PC-3 (cell line): ENCODE data around the gene ABCC9. TPM values are rescaled to one million over a fixed set of nuclear protein-coding genes. Genes with fewer than 3 reads are reported as not detected.

Experiments used
- ATAC-seq: fragments of 200-7000 bp; cut with Tn5 transposase; 2 replicates; pipeline ENCODE4 v1.9.1; 2020; ENCODE audit warnings: mild to moderate bottlenecking, moderate library complexity
- BruUV-seq: library from RNA; stranded (reverse); fragments of 400-500 nt; replicated peaks from 2 replicates; lab custom pipeline; 2021; lab: Mats Ljungman, UMichigan
- CTCF ChIA-PET: fragments of 300-600 bp; sonication (Branson Sonifier 250); formaldehyde crosslinking; loops from one replicate; lab custom pipeline; 2022; ENCODE audit warnings: antibody characterized with exemption; lab: Charles Lee
- POLR2A ChIA-PET: fragments of 300-600 bp; sonication (Branson Sonifier 250); formaldehyde crosslinking; loops from one replicate; lab custom pipeline; 2022; ENCODE audit warnings: antibody characterized with exemption; ENCODE audit not compliant: unreplicated experiment; lab: Charles Lee
- DNase-seq: peaks from one replicate; pipeline ENCODE4 v3.0.0-alpha.2; 2015
- H2AFZ ChIP-seq: fragments of 300-600 bp; sonication (generic); 2 replicates; pipeline ENCODE4 v1.6.0; 2016; ENCODE audit warnings: antibody characterized with exemption, low read length
- H3F3A ChIP-seq: fragments of 300-600 bp; sonication (generic); one replicate; pipeline ENCODE4 v1.6.0; 2017; ENCODE audit warnings: antibody characterized with exemption, low read length, control low read depth, mild to moderate bottlenecking; ENCODE audit not compliant: unreplicated experiment
- H3K27ac ChIP-seq: fragments of 300-600 bp; sonication (generic); 2 replicates; pipeline ENCODE4 v1.5.1; 2016; ENCODE audit warnings: mild to moderate bottlenecking, low read length
- H3K27me3 ChIP-seq: fragments of 300-600 bp; sonication (generic); 2 replicates; pipeline ENCODE4 v1.6.1; 2016; ENCODE audit warnings: low read length, mixed read lengths
- H3K36me3 ChIP-seq: fragments of 300-600 bp; sonication (generic); 2 replicates; pipeline ENCODE4 v1.6.1; 2016; ENCODE audit warnings: low read depth, mixed run types, low read length, mixed read lengths
- H3K4me1 ChIP-seq: fragments of 300-600 bp; sonication (generic); 2 replicates; pipeline ENCODE4 v1.5.1; 2016; ENCODE audit warnings: low read length; ENCODE audit not compliant: insufficient read depth
- H3K4me2 ChIP-seq: fragments of 300-600 bp; sonication (generic); 2 replicates; pipeline ENCODE4 v1.6.0; 2016; ENCODE audit warnings: low read length
- H3K4me3 ChIP-seq: fragments of 300-600 bp; sonication (generic); 2 replicates; pipeline ENCODE4 v1.5.1; 2016; ENCODE audit warnings: mild to moderate bottlenecking, low read length, mixed read lengths
- H3K79me2 ChIP-seq: fragments of 300-600 bp; sonication (generic); 2 replicates; pipeline ENCODE4 v1.6.1; 2017; ENCODE audit warnings: low read length, mixed read lengths
- H3K9ac ChIP-seq: fragments of 300-600 bp; sonication (generic); 2 replicates; pipeline ENCODE4 v1.6.0; 2016; ENCODE audit warnings: mild to moderate bottlenecking, low read length
- H3K9me2 ChIP-seq: fragments of 300-600 bp; sonication (generic); replicated peaks from 2 replicates; pipeline ENCODE4 v1.6.1; 2016; ENCODE audit warnings: mixed run types, low read length, mixed read lengths
- H3K9me3 ChIP-seq: fragments of 300-600 bp; sonication (generic); 2 replicates; pipeline ENCODE4 v1.6.1; 2016; ENCODE audit warnings: low read length, mixed read lengths
- H4K20me1 ChIP-seq: fragments of 300-600 bp; sonication (generic); 2 replicates; pipeline ENCODE4 v1.6.1; 2016; ENCODE audit warnings: low read length, mixed read lengths
- EZH2 ChIP-seq: fragments of 300-600 bp; sonication (generic); IDR thresholded peaks from one replicate; pipeline ENCODE4 v1.6.1; 2017; ENCODE audit warnings: antibody characterized with exemption, mild to moderate bottlenecking, low read length; ENCODE audit not compliant: unreplicated experiment
- EZH2phosphoT487 ChIP-seq: fragments of 300-600 bp; sonication (generic); IDR thresholded peaks from 2 replicates; pipeline ENCODE4 v1.6.1; 2018; ENCODE audit warnings: mild to moderate bottlenecking, antibody characterized with exemption, low read length, borderline replicate concordance
- intact Hi-C: fragments of 100-400 bp; cut with micrococcal nuclease; formaldehyde crosslinking; loops from 2 replicates; pipeline ENCODE4 v1.9.0; 2023
- total RNA-seq: library from RNA; depleted of rRNA; stranded (reverse); fragments of >200 nt; gene quantifications from 2 replicates; pipeline ENCODE4 v1.2.3, GENCODE V29; 2014
- TF ChIP-seq, protein P1 (sequence below): fragments of 300-600 bp; sonication (generic); conservative IDR thresholded peaks from 2 replicates; pipeline ENCODE4 v1.5.1; 2017; ENCODE audit warnings: antibody characterized with exemption, low read depth, mild to moderate bottlenecking, low read length

The ABCC9 gene
- total RNA-seq, 1 experiment from 2014 or later: 0.33 TPM

- ATAC-seq: no peak
- no peaks in the 10 kb centered on the region for H3K36me3 ChIP-seq
- no peaks in the 10 kb centered on the region for H4K20me1 ChIP-seq
- TF ChIP-seq, protein P1, sequence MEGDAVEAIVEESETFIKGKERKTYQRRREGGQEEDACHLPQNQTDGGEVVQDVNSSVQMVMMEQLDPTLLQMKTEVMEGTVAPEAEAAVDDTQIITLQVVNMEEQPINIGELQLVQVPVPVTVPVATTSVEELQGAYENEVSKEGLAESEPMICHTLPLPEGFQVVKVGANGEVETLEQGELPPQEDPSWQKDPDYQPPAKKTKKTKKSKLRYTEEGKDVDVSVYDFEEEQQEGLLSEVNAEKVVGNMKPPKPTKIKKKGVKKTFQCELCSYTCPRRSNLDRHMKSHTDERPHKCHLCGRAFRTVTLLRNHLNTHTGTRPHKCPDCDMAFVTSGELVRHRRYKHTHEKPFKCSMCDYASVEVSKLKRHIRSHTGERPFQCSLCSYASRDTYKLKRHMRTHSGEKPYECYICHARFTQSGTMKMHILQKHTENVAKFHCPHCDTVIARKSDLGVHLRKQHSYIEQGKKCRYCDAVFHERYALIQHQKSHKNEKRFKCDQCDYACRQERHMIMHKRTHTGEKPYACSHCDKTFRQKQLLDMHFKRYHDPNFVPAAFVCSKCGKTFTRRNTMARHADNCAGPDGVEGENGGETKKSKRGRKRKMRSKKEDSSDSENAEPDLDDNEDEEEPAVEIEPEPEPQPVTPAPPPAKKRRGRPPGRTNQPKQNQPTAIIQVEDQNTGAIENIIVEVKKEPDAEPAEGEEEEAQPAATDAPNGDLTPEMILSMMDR: no peak
- no peak for TF ChIP-seq EZH2phosphoT487
- TF ChIP-seq EZH2: no peak
- CTCF ChIA-PET: no interaction called here
- H3K9me3 ChIP-seq: no peaks in the 10 kb centered on the region
- no TSS peak for BruUV-seq
- no peak overlapping the region for H2AFZ ChIP-seq
- intact Hi-C loops: no loop called here
- H3K9me2 ChIP-seq: no peaks in the 10 kb centered on the region
- H3K9ac ChIP-seq: no peak overlapping the region
- POLR2A ChIA-PET: no interaction called here
- no peaks in the 10 kb centered on the region for H3K27me3 ChIP-seq
- H3K4me3 ChIP-seq: no peak overlapping the region
- H3K79me2 ChIP-seq: no peaks in the 10 kb centered on the region
- no peaks in the 10 kb centered on the region for H3F3A ChIP-seq
- H3K27ac ChIP-seq: no peak overlapping the region
- no peaks in the 10 kb centered on the region for H3K4me1 ChIP-seq
- H3K4me2 ChIP-seq: no peak overlapping the region
- no peak for DNase-seq
These were observed 15.8 kb downstream of the ABCC9 start for GRCh38 chr12:21925296-21925913.

- ATAC-seq: no peak
- no TSS peak for BruUV-seq
- no peaks in the 10 kb centered on the region for H3K9me2 ChIP-seq
- intact Hi-C loops: no loop called here
- no peak overlapping the region for H3K9ac ChIP-seq
- H3K4me3 ChIP-seq: no peak overlapping the region
- H3K9me3 ChIP-seq: no peaks in the 10 kb centered on the region
- H3K4me2 ChIP-seq: no peak overlapping the region
- no peak overlapping the region for H2AFZ ChIP-seq
- H4K20me1 ChIP-seq: no peaks in the 10 kb centered on the region
- TF ChIP-seq EZH2phosphoT487 (no peak), EZH2 (no peak)
- TF ChIP-seq, protein P1: no peak
- ChIA-PET POLR2A (no interaction called here), CTCF (no interaction called here)
- no peaks in the 10 kb centered on the region for H3K4me1 ChIP-seq
- DNase-seq: no peak
- no peaks in the 10 kb centered on the region for H3K79me2 ChIP-seq
- no peak overlapping the region for H3K27ac ChIP-seq
- no peaks in the 10 kb centered on the region for H3F3A ChIP-seq
- H3K36me3 ChIP-seq: no peaks in the 10 kb centered on the region
- no peaks in the 10 kb centered on the region for H3K27me3 ChIP-seq
These were observed 19.8 kb downstream of the ABCC9 start for GRCh38 chr12:21921436-21921835.

DNA sequence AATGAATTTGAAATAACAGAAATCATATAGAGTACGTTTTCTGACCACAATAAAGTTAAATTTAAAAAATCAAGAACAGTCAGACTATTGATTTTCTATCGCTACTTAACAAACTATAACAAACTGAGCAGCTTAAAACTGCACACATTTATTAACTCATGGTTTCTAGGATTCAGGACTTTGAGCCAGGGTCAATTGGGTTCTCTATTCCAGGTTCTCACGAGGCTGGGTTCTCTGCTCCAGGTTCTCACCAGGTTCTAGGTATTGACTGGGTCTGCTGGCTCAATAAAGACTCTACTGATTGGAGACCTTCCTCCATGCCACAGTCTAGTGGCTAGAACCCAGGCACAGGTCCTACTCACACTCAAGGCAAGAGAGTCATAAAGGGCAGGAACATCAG, 22.8 kb downstream of the ABCC9 start:
- Histone ChIP-seq H3K27me3 (no peaks in the 10 kb centered on the region), H3K9me3 (no peaks in the 10 kb centered on the region), H3K79me2 (no peaks in the 10 kb centered on the region), H3K4me1 (peaks cover 6% of the 10 kb centered on the region), H3K36me3 (no peaks in the 10 kb centered on the region), H3K9ac (no peak overlapping the region), H3K4me2 (no peak overlapping the region), H3F3A (no peaks in the 10 kb centered on the region), H4K20me1 (no peaks in the 10 kb centered on the region), H3K27ac (no peak overlapping the region), H3K9me2 (no peaks in the 10 kb centered on the region), H3K4me3 (no peak overlapping the region), H2AFZ (no peak overlapping the region)
- BruUV-seq: no TSS peak
- POLR2A ChIA-PET: no interaction called here
- intact Hi-C loops: loop anchor here (10.0 kb wide), 1 partner anchor 66 kb away; no protein-coding TSS in a partner anchor
- CTCF ChIA-PET: no interaction called here
- DNase-seq: no peak
- TF ChIP-seq, protein P1: no peak
- TF ChIP-seq EZH2: no peak
- no peak for TF ChIP-seq EZH2phosphoT487
- ATAC-seq: no peak
